HFF-Myc (cell line): ENCODE results near the gene LMTK3.
A peak's percentile ranks its signal among the peaks of the same experiment; 100 is the strongest.

ENCODE experiments used
- DNase-seq: peaks from one replicate; pipeline ENCODE4 v3.0.0-alpha.2; 2011; ENCODE audit warnings: low read depth; ENCODE audit errors: extremely low read depth
- H3K4me3 ChIP-seq: replicated peaks from 2 replicates; pipeline ENCODE4 v1.5.1; 2011; ENCODE audit warnings: low read depth, mild to moderate bottlenecking, control low read depth, low read length
- CTCF ChIP-seq: IDR thresholded peaks from 2 replicates; pipeline ENCODE4 v1.5.1; 2012; ENCODE audit warnings: mild to moderate bottlenecking, low read depth, low read length, control low read depth; ENCODE audit errors: missing control alignments

LMTK3 gene

DNA sequence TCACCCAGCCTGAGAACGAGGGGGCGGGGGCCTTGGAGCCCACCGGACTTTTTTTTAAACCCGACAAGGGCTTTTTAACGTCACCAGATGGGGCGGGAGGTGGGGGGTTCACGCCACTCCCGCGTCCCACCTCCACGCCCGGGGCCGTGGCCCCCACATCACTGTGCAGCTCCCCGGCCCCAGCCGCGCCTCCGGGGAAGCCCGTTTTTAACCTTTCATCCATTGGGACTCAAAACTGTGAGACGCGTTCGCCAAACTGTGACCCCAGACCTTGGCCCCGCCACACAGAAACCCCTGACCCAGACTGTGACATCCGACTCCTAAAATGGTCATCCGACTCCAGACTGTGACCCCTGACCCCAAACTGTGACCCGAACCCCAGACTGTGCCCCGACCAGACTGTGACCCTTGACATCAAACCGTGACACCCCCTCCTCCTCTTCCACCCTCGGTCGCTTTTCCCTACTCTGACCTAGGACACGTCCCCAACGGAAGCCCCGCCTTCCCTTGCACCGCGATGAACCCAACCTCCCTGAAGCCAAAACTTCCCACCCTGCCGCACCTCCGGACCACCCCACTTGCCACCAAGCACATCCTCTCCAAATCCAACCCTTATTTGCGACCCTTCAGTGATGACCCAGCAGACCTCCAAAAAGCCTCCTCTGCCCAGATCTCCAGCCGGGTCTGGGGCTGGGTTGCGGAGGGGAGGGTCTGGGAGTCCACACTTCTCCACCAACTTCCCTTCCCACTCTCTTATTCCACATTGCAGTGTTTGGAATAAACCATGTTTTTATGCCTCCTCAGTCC is 67.3 kb downstream of the LMTK3 start:
- H3K4me3 ChIP-seq: peak overlapping the region; percentile 100
- TF ChIP-seq CTCF: no peak
- no peak for DNase-seq

GRCh38 chr19:48443731-48444128 is 67.9 kb downstream of the LMTK3 start:
- no peak overlapping the region for H3K4me3 ChIP-seq
- no peak for TF ChIP-seq CTCF
- no peak for DNase-seq

GRCh38 chr19:48443256-48443655 is 68.4 kb downstream of the LMTK3 start:
- H3K4me3 ChIP-seq: no peak overlapping the region
- no peak for DNase-seq
- no peak for TF ChIP-seq CTCF

- no peak for TF ChIP-seq CTCF
- no peak for DNase-seq
- H3K4me3 ChIP-seq: no peak overlapping the region
These were observed 69.3 kb downstream of the LMTK3 start for GRCh38 chr19:48442116-48443035.

DNA sequence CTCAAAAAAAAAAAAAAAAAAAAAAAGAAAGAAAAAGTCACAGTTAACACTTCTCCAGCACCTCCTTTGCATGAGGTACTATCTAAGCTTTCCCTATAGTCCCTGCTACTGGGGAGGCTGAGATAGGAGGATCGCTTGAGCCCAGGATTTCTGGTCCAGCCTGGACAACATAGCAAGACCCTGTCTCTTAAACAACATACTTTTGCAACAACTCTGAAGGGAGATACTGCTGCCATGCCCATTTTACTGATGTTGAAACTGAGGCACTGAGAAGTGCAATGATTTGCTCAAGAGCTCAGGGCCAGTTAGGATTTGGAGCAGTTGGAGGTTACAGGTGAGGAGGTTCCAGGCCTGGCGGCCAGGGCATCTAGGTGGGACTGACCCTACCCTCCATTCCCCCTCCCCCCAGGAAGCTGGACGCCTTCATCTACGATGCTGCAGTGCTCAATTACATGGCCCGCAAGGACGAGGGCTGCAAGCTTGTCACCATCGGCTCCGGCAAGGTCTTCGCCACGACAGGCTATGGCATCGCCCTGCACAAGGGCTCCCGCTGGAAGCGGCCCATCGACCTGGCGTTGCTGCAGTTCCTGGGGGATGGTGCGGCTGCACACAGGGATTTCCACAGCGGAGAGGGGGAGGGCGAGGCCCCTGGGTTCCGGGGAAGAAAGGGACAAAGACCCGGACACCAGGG is 70.1 kb downstream of the LMTK3 start:
- no peak for TF ChIP-seq CTCF
- no peak overlapping the region for H3K4me3 ChIP-seq
- no peak for DNase-seq

DNA sequence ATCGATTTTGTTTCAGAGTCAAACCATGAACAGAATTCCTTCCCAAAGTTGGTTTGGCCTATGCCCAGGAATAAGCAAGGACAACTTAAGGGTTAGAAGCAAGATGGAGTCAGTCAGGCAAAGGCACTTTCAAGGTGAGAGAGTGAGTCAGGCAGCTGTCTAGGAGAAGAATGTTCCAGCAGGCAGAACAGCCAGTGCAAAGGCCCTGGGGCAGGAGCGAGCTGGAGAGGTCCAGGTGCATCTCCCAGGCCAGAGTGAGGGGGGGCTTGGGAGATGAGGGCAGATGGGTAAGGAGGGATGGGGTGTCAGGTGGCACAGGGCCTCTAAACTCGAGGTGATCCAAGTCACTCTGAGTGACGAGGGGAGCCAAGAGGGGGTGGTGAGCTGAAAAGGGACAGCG is 75.0 kb downstream of the LMTK3 start:
- no peak overlapping the region for H3K4me3 ChIP-seq
- no peak for DNase-seq
- no peak for TF ChIP-seq CTCF
